ENCODE data around the gene GATA1.
"Not testable (repeated sequence)": the region's sequence is repeated elsewhere in the genome, so short reads cannot be mapped to it uniquely, and the experiment has no call there.

The GATA1 gene

GRCh38 chrX:48816014-48816810 is 29.8 kb downstream of the GATA1 start:
- no peak for DNase-seq

GRCh38 chrX:48818098-48818497 is 31.7 kb downstream of the GATA1 start:
- DNase-seq, result no peak

- DNase-seq, result no peak
Observed at GRCh38 chrX:48818866-48819265, 32.5 kb downstream of the GATA1 start.

- not testable (repeated sequence) for DNase-seq
Observed at GRCh38 chrX:48819394-48819793, 33.0 kb downstream of the GATA1 start.

GRCh38 chrX:48823053-48823452 is 36.7 kb downstream of the GATA1 start:
- no peak for DNase-seq

GRCh38 chrX:48824066-48824465 is 37.7 kb downstream of the GATA1 start:
- no peak for DNase-seq

- no peak for DNase-seq
Observed at GRCh38 chrX:48826135-48826875, 39.9 kb downstream of the GATA1 start, which contains the start of gene ERAS. Gene ERAS, plus strand, starts transcription at chrX:48826513. Its CDS starts 2,611 bp downstream, at chrX:48829124.

- no peak for DNase-seq
Observed at GRCh38 chrX:48826876-48827653, 40.7 kb downstream of the GATA1 start.

- DNase-seq, result no peak
Observed at GRCh38 chrX:48827654-48827968, 41.2 kb downstream of the GATA1 start.

GRCh38 chrX:48829016-48829735 is 42.8 kb downstream of the GATA1 start:
- DNase-seq, result no peak

GRCh38 chrX:48831136-48831908 is 44.9 kb downstream of the GATA1 start:
- no peak for DNase-seq

GRCh38 chrX:48831909-48832291 is 45.5 kb downstream of the GATA1 start:
- DNase-seq, result no peak

- peak in 1 of 2 experiments; percentile 19 for DNase-seq
Observed at GRCh38 chrX:48833542-48834138, 47.2 kb downstream of the GATA1 start.

- DNase-seq, result no peak
Observed at GRCh38 chrX:48834383-48834709, 48.0 kb downstream of the GATA1 start.

GRCh38 chrX:48835524-48836329 is 49.3 kb downstream of the GATA1 start, which contains the start of gene PCSK1N:
Gene PCSK1N, minus strand, starts transcription at chrX:48835610. Its CDS starts 78 bp downstream, at chrX:48835532.
- DNase-seq, result peak; percentile 53 to 71

- DNase-seq, result no peak
Observed at GRCh38 chrX:48839686-48840085, 53.3 kb downstream of the GATA1 start.

Measured in SW 1271 (cell line).